Ectodermal cell (in vitro differentiated cells): Measurements from ENCODE around the gene IGSF8.
"Not testable (repeated sequence)": the region's sequence is repeated elsewhere in the genome, so short reads cannot be mapped to it uniquely, and the experiment has no call there.

Experiments
- H3K27ac ChIP-seq: 2 replicates; pipeline ENCODE4 v1.7.0; 2013; ENCODE audit warnings: mild to moderate bottlenecking, low read depth, low read length; ENCODE audit not compliant: insufficient read depth, poor library complexity, severe bottlenecking
- H3K27me3 ChIP-seq: 2 replicates; pipeline ENCODE4 v1.7.0; 2013; ENCODE audit warnings: mild to moderate bottlenecking, low read length; ENCODE audit not compliant: insufficient read depth, control insufficient read depth, poor library complexity, severe bottlenecking
- H3K36me3 ChIP-seq: one replicate; pipeline ENCODE4 v1.7.0; 2013; ENCODE audit warnings: low read length; ENCODE audit not compliant: control insufficient read depth, insufficient read depth
- H3K4me1 ChIP-seq: one replicate; pipeline ENCODE4 v1.7.0; 2013; ENCODE audit warnings: low read length; ENCODE audit not compliant: control insufficient read depth, insufficient read depth
- H3K4me3 ChIP-seq: 2 replicates; pipeline ENCODE4 v1.7.0; 2013; ENCODE audit warnings: low read depth, low read length, control low read depth; ENCODE audit not compliant: insufficient read depth
- H3K9me3 ChIP-seq: 2 replicates; pipeline ENCODE4 v1.7.0; 2013; ENCODE audit warnings: mild to moderate bottlenecking, low read length, moderate library complexity; ENCODE audit not compliant: control insufficient read depth
- WGBS, 2 experiments: methylation state at CpG; one replicate each; pipeline ENCODE4 v1.1.7; 2013; ENCODE audit warnings: missing lambda C conversion rate in 2 of 2; 5-methylcytosine and 5-hydroxymethylcytosine counted together

IGSF8 gene

GRCh38 chr1:160058087-160058486 lies 40.3 kb downstream of the IGSF8 start:
- no peak overlapping the region for H3K4me3 ChIP-seq
- H3K9me3 ChIP-seq = no peaks in the 10 kb centered on the region
- H3K27ac ChIP-seq = no peak overlapping the region
- H3K4me1 ChIP-seq = peaks cover 23% of the 10 kb centered on the region
- no peaks in the 10 kb centered on the region for H3K36me3 ChIP-seq
- 41% methylated on average over 2 of the region's 2 CpGs for WGBS, 2 experiments
- peaks cover 26% of the 10 kb centered on the region for H3K27me3 ChIP-seq

- WGBS, 2 experiments = 89 to 94% methylated on average over 1 of the region's 1 CpG
- Histone ChIP-seq H3K27ac (no peak overlapping the region), H3K27me3 (peaks cover 37% of the 10 kb centered on the region), H3K9me3 (no peaks in the 10 kb centered on the region), H3K4me3 (no peak overlapping the region), H3K4me1 (peaks cover 9% of the 10 kb centered on the region), H3K36me3 (no peaks in the 10 kb centered on the region)
These were observed 41.7 kb downstream of the IGSF8 start for GRCh38 chr1:160056648-160057169.

GRCh38 chr1:160053548-160054365 lies 44.7 kb downstream of the IGSF8 start:
- H3K36me3 ChIP-seq = no peaks in the 10 kb centered on the region
- peaks cover 43% of the 10 kb centered on the region for H3K27me3 ChIP-seq
- peaks cover 12% of the 10 kb centered on the region for H3K4me1 ChIP-seq
- H3K9me3 ChIP-seq = no peaks in the 10 kb centered on the region
- WGBS, 2 experiments = 59 to 68% methylated on average over 7 of the region's 7 CpGs
- H3K4me3 ChIP-seq = no peak overlapping the region
- H3K27ac ChIP-seq = no peak overlapping the region

GRCh38 chr1:160052936-160053335 lies 45.5 kb downstream of the IGSF8 start:
- Histone ChIP-seq H3K4me1 (peaks cover 19% of the 10 kb centered on the region), H3K27me3 (peaks cover 46% of the 10 kb centered on the region), H3K36me3 (no peaks in the 10 kb centered on the region), H3K27ac (no peak overlapping the region), H3K4me3 (no peak overlapping the region), H3K9me3 (no peaks in the 10 kb centered on the region)
- WGBS, 2 experiments = 84 to 89% methylated on average over 6 of the region's 6 CpGs

- 96% methylated on average over 1 of the region's 1 CpG for WGBS, 2 experiments
- Histone ChIP-seq H3K27me3 (peaks cover 40% of the 10 kb centered on the region), H3K27ac (no peak overlapping the region), H3K4me3 (no peak overlapping the region), H3K4me1 (peaks cover 28% of the 10 kb centered on the region), H3K36me3 (no peaks in the 10 kb centered on the region), H3K9me3 (no peaks in the 10 kb centered on the region)
These were observed 47.8 kb downstream of the IGSF8 start for GRCh38 chr1:160050619-160051018.

GRCh38 chr1:160050182-160050581 lies 48.2 kb downstream of the IGSF8 start:
- H3K27ac ChIP-seq, H3K4me3 ChIP-seq, H3K9me3 ChIP-seq, H3K36me3 ChIP-seq: not testable (repeated sequence)
- 85 to 92% methylated on average over 2 of the region's 2 CpGs for WGBS, 2 experiments
- Histone ChIP-seq H3K27me3 (peaks cover 39% of the 10 kb centered on the region), H3K4me1 (peaks cover 28% of the 10 kb centered on the region)

- WGBS, 2 experiments = 83 to 85% methylated on average over 3 of the region's 3 CpGs
These were observed 49.3 kb downstream of the IGSF8 start for GRCh38 chr1:160049101-160049500.

GRCh38 chr1:160048335-160048734 lies 50.1 kb downstream of the IGSF8 start:
- Histone ChIP-seq H3K27ac (no peak overlapping the region), H3K9me3 (no peaks in the 10 kb centered on the region), H3K4me1 (peaks cover 19% of the 10 kb centered on the region), H3K36me3 (no peaks in the 10 kb centered on the region), H3K27me3 (peaks cover 39% of the 10 kb centered on the region), H3K4me3 (no peak overlapping the region)

More at GRCh38 chr1:160049101-160049500, 49.3 kb downstream of the IGSF8 start:
- Histone ChIP-seq H3K4me1 (peaks cover 26% of the 10 kb centered on the region), H3K27me3 (peaks cover 39% of the 10 kb centered on the region), H3K27ac (no peak overlapping the region), H3K4me3 (no peak overlapping the region), H3K9me3 (no peaks in the 10 kb centered on the region), H3K36me3 (no peaks in the 10 kb centered on the region)

GRCh38 chr1:160047111-160047991 lies 51.1 kb downstream of the IGSF8 start:
- Histone ChIP-seq H3K27me3 (peaks cover 33% of the 10 kb centered on the region), H3K9me3 (no peaks in the 10 kb centered on the region), H3K4me3 (no peak overlapping the region), H3K36me3 (no peaks in the 10 kb centered on the region), H3K27ac (no peak overlapping the region), H3K4me1 (peaks cover 19% of the 10 kb centered on the region)
- 79 to 83% methylated on average over 9 of the region's 9 CpGs for WGBS, 2 experiments

GRCh38 chr1:160046494-160047110 lies 51.8 kb downstream of the IGSF8 start:
- H3K27me3 ChIP-seq = peaks cover 26% of the 10 kb centered on the region
- WGBS, 2 experiments = 10% methylated on average over 11 of the region's 11 CpGs
- H3K4me1 ChIP-seq = peaks cover 19% of the 10 kb centered on the region
- no peaks in the 10 kb centered on the region for H3K36me3 ChIP-seq
- no peak overlapping the region for H3K27ac ChIP-seq
- H3K4me3 ChIP-seq = no peak overlapping the region
- no peaks in the 10 kb centered on the region for H3K9me3 ChIP-seq
